HepG2 (cell line): Measurements from ENCODE around the gene NRSN2. TPM values are rescaled to one million over a fixed set of nuclear protein-coding genes. Genes with fewer than 3 reads are reported as not detected.

Experiments
- ASH2L ChIP-seq: fragments of 300-600, 200-600 bp; sonication (generic); IDR thresholded peaks from 2 replicates; pipeline ENCODE4 v1.7.0; 2017; ENCODE audit warnings: low read depth, mild to moderate bottlenecking, moderate library complexity, mixed read lengths, low read length; ENCODE audit not compliant: insufficient read length
- HNF1B ChIP-seq: sonication (generic); formaldehyde crosslinking; IDR thresholded peaks from 2 replicates; pipeline ENCODE4 v1.5.1; 2020; ENCODE audit warnings: mild to moderate bottlenecking, moderate library complexity, missing genetic modification reagents
- HOXA5 ChIP-seq: sonication (generic); formaldehyde crosslinking; IDR thresholded peaks from 2 replicates; pipeline ENCODE4 v1.4.0; 2020; ENCODE audit warnings: missing genetic modification reagents
- KDM6A ChIP-seq: IDR thresholded peaks from 2 replicates; pipeline ENCODE4 v1.6.1; 2016; ENCODE audit warnings: low read depth
- MBD4 ChIP-seq: IDR thresholded peaks from 2 replicates; pipeline ENCODE4 v1.6.1; 2012; ENCODE audit warnings: low read length, inconsistent platforms, borderline replicate concordance
- MYPOP ChIP-seq: sonication (generic); formaldehyde crosslinking; IDR thresholded peaks from 2 replicates; pipeline ENCODE4 v1.8.1; 2023; ENCODE audit warnings: mild to moderate bottlenecking, moderate library complexity, missing genetic modification reagents
- RXRA ChIP-seq: sonication (generic); formaldehyde crosslinking; IDR thresholded peaks from 2 replicates; pipeline ENCODE4 v1.5.1; 2020; ENCODE audit warnings: missing genetic modification reagents
- SRSF1 ChIP-seq: fragments of 200-400 bp; formaldehyde crosslinking; optimal IDR thresholded peaks from 2 replicates; pipeline ENCODE3; 2017; ENCODE audit warnings: mild to moderate bottlenecking, low read depth, low read length, moderate library complexity
- TOE1 ChIP-seq: sonication (generic); formaldehyde crosslinking; IDR thresholded peaks from 2 replicates; pipeline ENCODE4 v1.4.0; 2020; ENCODE audit warnings: mild to moderate bottlenecking, missing genetic modification reagents
- ZBED4 ChIP-seq: sonication (generic); formaldehyde crosslinking; IDR thresholded peaks from 2 replicates; pipeline ENCODE4 v1.4.0; 2020; ENCODE audit warnings: missing genetic modification reagents, borderline replicate concordance
- ZEB1 ChIP-seq: IDR thresholded peaks from 2 replicates; pipeline ENCODE4 v1.6.1; 2012; ENCODE audit warnings: mild to moderate bottlenecking, low read depth, inconsistent platforms; ENCODE audit not compliant: insufficient replicate concordance
- ZNF318 ChIP-seq: sonication (generic); formaldehyde crosslinking; IDR thresholded peaks from 2 replicates; pipeline ENCODE4 v1.4.0; 2020; ENCODE audit warnings: mild to moderate bottlenecking, missing genetic modification reagents
- ZNF44 ChIP-seq: sonication (generic); formaldehyde crosslinking; IDR thresholded peaks from 2 replicates; pipeline ENCODE4 v1.5.1; 2020; ENCODE audit warnings: mild to moderate bottlenecking, missing genetic modification reagents
- polyA plus RNA-seq, 8 experiments: library from polyadenylated mRNA; depleted of rRNA in 3 of 8; stranded (reverse) in 7 of 8; unstranded in 1 of 8; fragments of >200 nt; fragmentation: Illumina TruSeq in 4 of 8; extraction: Trizol in 4 of 8; gene quantifications; 2 replicates each; pipeline versions ENCODE4 v1.2.1 to v1.2.3, GENCODE V29; 2011 to 2016; ENCODE audit warnings: low read depth in 4 of 8, missing spikeins in 1 of 8, mixed read lengths in 1 of 8; ENCODE audit not compliant: insufficient read depth in 1 of 8
- total RNA-seq, 5 experiments: library from RNA; depleted of rRNA; stranded (reverse); fragments of >200 nt; fragmentation: Illumina TruSeq; extraction: Trizol; gene quantifications; 2 replicates each; pipeline ENCODE4 v1.2.3, GENCODE V29; 2016; ENCODE audit warnings: low read depth in 1 of 5

NRSN2 gene
- total and polyA plus RNA-seq, 2 of the 13 experiments (the other 11 are each of a cell fraction or from before 2014, with no cell fraction given): 32.3 to 49.4 TPM

GRCh38 chr20:348972-349841 is 2.3 kb downstream of the NRSN2 start (continued):
- TF ChIP-seq SRSF1: no peak
- no peak for TF ChIP-seq HOXA5 (CRISPR knock-in tag)
- TF ChIP-seq TOE1: no peak
- TF ChIP-seq MBD4: no peak
- TF ChIP-seq ASH2L: no peak
- no peak for TF ChIP-seq ZNF44 (CRISPR knock-in tag)
- 0 out of 2 replicates have a peak, but pooled peaks have one; percentile 67 for TF ChIP-seq ZBED4
- TF ChIP-seq HNF1B (CRISPR knock-in tag): peak; percentile 70
- 0 out of 2 replicates have a peak, but pooled peaks have one; percentile 20 for TF ChIP-seq KDM6A
- TF ChIP-seq ZNF318: 0 out of 2 replicates have a peak, but pooled peaks have one; percentile 35
- TF ChIP-seq MYPOP (CRISPR knock-in tag): peak; percentile 62; the same call in 1 of the 2 replicates
- no peak for TF ChIP-seq ZEB1
- peak; percentile 66 for TF ChIP-seq RXRA
